GM18499 (cell line): Measurements from ENCODE around the gene SNAI3.

Source experiments
- ATAC-seq: cut with Tn5 transposase; IDR thresholded peaks from one replicate; pipeline ENCODE4 v1.9.1; 2021; ENCODE audit warnings: moderate number of reproducible peaks; ENCODE audit not compliant: insufficient read depth, unreplicated experiment

Gene SNAI3

GRCh38 chr16:88706229-88706964, 20.1 kb upstream of the SNAI3 start, which contains the start of the genes CTU2 and RNF166:
CTU2 (plus strand) TSS chr16:88706503; CDS start chr16:88706531, 28 bp downstream.
RNF166 (minus strand) TSS chr16:88706408; CDS start chr16:88706325, 83 bp downstream.
- no peak for ATAC-seq

GRCh38 chr16:88705801-88706228, 19.5 kb upstream of the SNAI3 start:
- no peak for ATAC-seq

GRCh38 chr16:88705076-88705684, 18.9 kb upstream of the SNAI3 start:
- ATAC-seq: no peak

GRCh38 chr16:88703486-88704309, 17.4 kb upstream of the SNAI3 start:
- no peak for ATAC-seq

DNA sequence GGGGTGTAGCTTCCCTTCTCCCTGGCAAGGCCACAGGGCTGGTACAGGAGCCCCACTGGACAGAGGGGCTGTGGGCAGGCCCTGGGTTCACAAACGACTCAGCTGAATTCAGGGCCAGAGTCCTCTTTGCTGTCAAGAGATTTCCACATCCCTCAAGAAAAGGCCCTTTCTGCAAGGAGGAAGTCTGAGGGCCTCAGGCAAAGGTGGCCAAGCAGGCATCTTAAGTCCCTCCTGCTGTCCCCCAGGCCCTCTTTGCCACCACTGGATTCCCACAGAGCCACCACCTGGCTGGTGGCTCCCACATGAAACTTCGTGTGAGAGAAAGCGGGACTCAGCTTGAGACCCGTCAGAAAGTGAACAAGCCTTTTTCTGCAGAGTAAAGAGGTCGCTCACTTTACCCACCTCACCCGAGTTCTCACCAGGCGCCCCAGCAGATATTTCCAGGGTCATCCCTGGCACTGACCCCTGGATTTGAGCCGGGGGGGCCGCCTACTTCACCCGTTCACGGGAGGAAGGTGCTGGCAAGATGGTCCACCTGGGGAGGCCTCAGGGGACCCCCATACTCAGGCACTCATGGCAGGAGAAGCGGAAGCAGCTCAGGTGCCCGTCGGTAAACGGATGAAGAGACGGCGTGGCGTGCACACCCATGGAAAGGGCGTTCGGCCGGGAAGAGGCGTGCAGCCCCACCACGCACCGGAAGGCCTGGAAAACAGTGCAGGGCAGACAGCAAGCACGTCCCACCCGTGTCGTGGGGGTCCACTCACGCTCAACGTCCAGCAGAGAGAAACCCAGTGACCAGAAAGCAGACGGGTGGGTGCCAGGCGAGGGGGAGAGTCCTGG, 16.3 kb upstream of the SNAI3 start:
- no peak for ATAC-seq

GRCh38 chr16:88701581-88702370, 15.5 kb upstream of the SNAI3 start:
- ATAC-seq: no peak

GRCh38 chr16:88700636-88701482, 14.6 kb upstream of the SNAI3 start:
- ATAC-seq: no peak

DNA sequence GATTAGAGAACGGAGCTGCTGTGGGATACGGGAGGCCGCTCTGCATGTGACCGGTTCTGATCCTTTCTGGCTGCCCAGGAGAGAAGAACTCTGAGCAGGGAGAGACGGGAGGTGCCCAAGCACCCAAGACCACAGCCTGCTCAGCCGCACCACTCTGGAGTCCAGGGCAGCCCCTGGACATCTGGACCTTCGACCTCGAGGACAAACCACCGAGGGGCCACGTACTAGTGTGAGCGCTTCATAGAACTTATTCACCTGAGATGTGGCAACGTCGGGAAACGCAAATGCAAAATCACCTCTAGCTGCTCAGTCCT, 14.0 kb upstream of the SNAI3 start:
- no peak for ATAC-seq

DNA sequence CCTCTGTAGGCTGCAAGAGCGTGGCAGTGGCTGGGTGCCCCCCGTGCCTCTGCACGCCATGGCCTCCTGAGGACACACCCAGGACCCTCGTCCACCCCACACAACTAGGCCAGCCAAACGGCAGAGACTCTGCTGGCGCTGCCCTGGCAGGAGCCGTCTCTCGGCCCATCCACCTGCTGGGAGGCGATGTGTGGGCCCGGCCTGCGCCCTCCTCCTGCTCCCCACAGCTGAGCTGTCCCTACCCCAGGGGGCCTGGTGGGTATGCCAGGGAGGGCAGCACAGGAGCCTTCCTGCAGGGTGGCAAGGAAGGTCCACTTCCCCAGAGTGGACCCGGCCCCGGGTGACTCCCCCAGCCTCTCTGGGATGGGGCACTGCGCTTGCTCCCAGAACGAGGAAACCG, 12.9 kb upstream of the SNAI3 start:
- ATAC-seq: no peak

- no peak for ATAC-seq
Observed at GRCh38 chr16:88698646-88699045, 12.3 kb upstream of the SNAI3 start.

GRCh38 chr16:88697831-88698615, 11.7 kb upstream of the SNAI3 start:
- no peak for ATAC-seq

GRCh38 chr16:88697116-88697830, 11.0 kb upstream of the SNAI3 start:
- ATAC-seq: no peak

GRCh38 chr16:88696441-88696840, 10.1 kb upstream of the SNAI3 start:
- ATAC-seq: no peak

- ATAC-seq: no peak
Observed at GRCh38 chr16:88695753-88696152, 9.4 kb upstream of the SNAI3 start.

DNA sequence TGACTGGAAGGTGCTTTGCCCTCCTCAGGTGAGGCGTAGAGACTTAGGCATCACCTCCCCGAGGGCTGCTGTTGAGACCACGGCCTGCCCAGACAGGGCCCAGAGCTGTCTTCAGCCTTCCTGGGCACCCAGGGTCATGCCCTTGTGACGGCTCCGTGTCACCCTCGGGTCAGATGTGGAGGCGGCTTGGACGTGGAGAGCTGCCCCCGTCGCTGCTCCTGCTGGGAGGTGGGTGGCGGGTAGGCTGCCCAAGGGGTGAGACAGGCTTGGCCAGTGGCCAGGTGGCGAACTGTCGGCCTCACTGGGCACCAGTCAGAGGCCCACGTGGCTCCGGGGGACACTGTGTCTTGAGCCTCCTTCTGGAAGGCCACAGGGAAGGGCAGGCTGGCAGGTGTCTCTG, 8.9 kb upstream of the SNAI3 start:
- no peak for ATAC-seq

DNA sequence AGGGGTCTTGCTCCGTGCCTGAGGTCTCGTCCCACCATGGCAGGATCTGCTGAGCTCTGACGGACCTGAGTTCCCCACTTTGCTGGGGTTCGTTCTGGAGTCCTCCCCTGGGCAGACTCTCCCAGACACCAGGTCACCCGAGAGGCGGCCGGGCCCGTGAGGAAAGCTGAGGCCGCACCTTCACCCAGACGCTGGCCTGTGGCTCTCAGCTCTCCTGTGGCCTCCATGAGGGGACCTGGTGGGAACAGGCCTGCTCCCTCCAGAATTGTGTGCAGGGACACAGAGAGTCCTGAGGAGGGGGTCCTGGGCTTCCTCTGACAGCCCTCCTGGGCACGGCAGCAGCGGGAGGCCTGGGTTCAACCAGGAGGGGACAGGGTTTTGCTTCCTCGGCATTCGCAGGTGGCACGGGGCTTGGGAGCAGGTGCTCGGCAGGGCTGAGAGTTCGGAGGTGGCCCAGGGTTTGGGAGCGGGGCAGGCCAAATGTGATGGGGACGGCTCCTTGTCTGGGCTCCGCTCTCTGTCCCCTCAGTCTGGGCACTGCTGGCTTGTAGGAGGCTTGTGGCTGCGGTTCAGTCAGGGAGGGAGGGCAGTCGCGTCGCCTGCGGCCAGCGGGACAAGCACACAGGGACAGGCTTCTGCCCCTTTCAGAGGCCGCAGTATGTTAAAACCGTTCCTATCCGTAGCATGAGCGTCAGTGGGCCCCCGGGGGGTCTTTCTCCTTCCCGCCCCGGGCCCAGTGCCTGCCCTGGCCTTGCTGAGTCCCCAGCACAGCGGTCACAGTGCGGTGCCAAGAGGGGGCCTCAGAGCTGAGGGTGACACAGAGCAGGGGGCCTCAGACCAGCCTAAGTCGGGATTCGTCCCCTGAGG, 8.1 kb upstream of the SNAI3 start:
- ATAC-seq: no peak
